Tibial artery (tissue), 4 donors: ENCODE measurements around the gene CDS1.

Experiments
- DNase-seq, 2 donors: peaks; one replicate each; pipeline ENCODE4 v3.0.0-alpha.2; 2019
- H3K27ac ChIP-seq, 2 donors: fragments of 200-600 bp; sonication (generic) in 1 of 2; 1 replicate in 1 of 2; 2 replicates in 1 of 2; pipeline ENCODE4 v1.5.1; 2018 to 2019; ENCODE audit warnings: mild to moderate bottlenecking in 1 of 2
- H3K27me3 ChIP-seq, 2 donors: fragments of 200-600 bp; sonication (generic) in 1 of 2; one replicate each; pipeline versions ENCODE4 v1.5.1 to v1.6.0; 2016 to 2019
- H3K36me3 ChIP-seq, 3 donors: fragments of 200-600 bp; sonication (generic) in 2 of 3; one replicate each; pipeline ENCODE4 v1.5.1; 2016 to 2019; ENCODE audit warnings: mild to moderate bottlenecking in 2 of 3
- H3K4me1 ChIP-seq, 4 donors: fragments of 200-600 bp; sonication (generic) in 2 of 4; 1 replicate in 3 of 4; 2 replicates in 1 of 4; pipeline ENCODE4 v1.5.1; 2016 to 2019
- H3K4me3 ChIP-seq, 2 donors: fragments of 200-600 bp; sonication (generic) in 1 of 2; 1 replicate in 1 of 2; 2 replicates in 1 of 2; pipeline ENCODE4 v1.5.1; 2018 to 2019; ENCODE audit warnings: mild to moderate bottlenecking in 2 of 2
- H3K9me3 ChIP-seq, 3 donors: fragments of 200-600 bp; sonication (generic) in 1 of 3; one replicate each; pipeline ENCODE4 v1.5.1; 2016 to 2019
- CTCF ChIP-seq, 2 experiments: fragments of 200-600 bp in 1 of 2; fragments of 450-650 bp in 1 of 2; IDR thresholded peaks; one replicate each; pipeline ENCODE4 v1.5.1; 2017 to 2019; ENCODE audit warnings: antibody characterized with exemption in 2 of 2, mild to moderate bottlenecking in 1 of 2, moderate library complexity in 1 of 2
- intact Hi-C: fragments of 100-400 bp; cut with DNase I; formaldehyde crosslinking; loops from one replicate; pipeline ENCODE4 v1.15.0; 2023; ENCODE audit warnings: low total_unique reads

CDS1 gene

GRCh38 chr4:84585251-84585650 lies 2.3 kb downstream of the CDS1 start:
- TF ChIP-seq CTCF (IDR thresholded peaks at IDR 0.05), result no peak
- intact Hi-C loops, result no loop called here
- no peak for DNase-seq
- Histone ChIP-seq H3K27ac (no peak overlapping the region), H3K9me3 (no peaks in the 10 kb centered on the region), H3K36me3 (no peaks in the 10 kb centered on the region), H3K27me3 (peaks cover 0 to 7% of the 10 kb centered on the region in 2 donors), H3K4me3 (no peak overlapping the region), H3K4me1 (peaks cover 0 to 17% (median 9%) of the 10 kb centered on the region in 4 donors)

- intact Hi-C loops, result no loop called here
- DNase-seq, result no peak
Measured at GRCh38 chr4:84594724-84595123, 11.8 kb downstream of the CDS1 start.

GRCh38 chr4:84596826-84597225 lies 13.9 kb downstream of the CDS1 start:
- no peak for DNase-seq
- H3K36me3 ChIP-seq, result no peaks in the 10 kb centered on the region
- no peaks in the 10 kb centered on the region for H3K27me3 ChIP-seq
- no peak overlapping the region for H3K4me3 ChIP-seq
- H3K9me3 ChIP-seq, result no peaks in the 10 kb centered on the region
- H3K4me1 ChIP-seq, result no peaks in the 10 kb centered on the region
- intact Hi-C loops, result no loop called here
- TF ChIP-seq CTCF (IDR thresholded peaks at IDR 0.05), result no peak
- H3K27ac ChIP-seq, result no peak overlapping the region

More at GRCh38 chr4:84594724-84595123, 11.8 kb downstream of the CDS1 start:
- TF ChIP-seq CTCF (IDR thresholded peaks at IDR 0.05), result no peak
- no peaks in the 10 kb centered on the region for H3K36me3 ChIP-seq
- H3K4me1 ChIP-seq, result no peaks in the 10 kb centered on the region
- H3K27me3 ChIP-seq, result no peaks in the 10 kb centered on the region
- H3K4me3 ChIP-seq, result no peak overlapping the region
- no peaks in the 10 kb centered on the region for H3K9me3 ChIP-seq
- no peak overlapping the region for H3K27ac ChIP-seq

GRCh38 chr4:84597450-84597849 lies 14.5 kb downstream of the CDS1 start:
- Histone ChIP-seq H3K9me3 (no peaks in the 10 kb centered on the region), H3K36me3 (no peaks in the 10 kb centered on the region), H3K4me1 (no peaks in the 10 kb centered on the region), H3K4me3 (no peak overlapping the region), H3K27me3 (no peaks in the 10 kb centered on the region), H3K27ac (no peak overlapping the region)
- intact Hi-C loops, result no loop called here
- no peak for DNase-seq
- TF ChIP-seq CTCF (IDR thresholded peaks at IDR 0.05), result no peak

- Histone ChIP-seq H3K36me3 (no peaks in the 10 kb centered on the region), H3K4me1 (no peaks in the 10 kb centered on the region), H3K4me3 (no peak overlapping the region), H3K9me3 (no peaks in the 10 kb centered on the region), H3K27ac (no peak overlapping the region), H3K27me3 (no peaks in the 10 kb centered on the region)
- no peak for TF ChIP-seq CTCF (IDR thresholded peaks at IDR 0.05)
- DNase-seq, result no peak
- intact Hi-C loops, result no loop called here
Measured at GRCh38 chr4:84606645-84607044, 23.7 kb downstream of the CDS1 start.

- Histone ChIP-seq H3K4me3 (no peak overlapping the region), H3K9me3 (no peaks in the 10 kb centered on the region), H3K27ac (no peak overlapping the region), H3K4me1 (no peaks in the 10 kb centered on the region), H3K36me3 (no peaks in the 10 kb centered on the region), H3K27me3 (no peaks in the 10 kb centered on the region)
- TF ChIP-seq CTCF (IDR thresholded peaks at IDR 0.05), result no peak
- no peak for DNase-seq
- intact Hi-C loops, result no loop called here
Measured at GRCh38 chr4:84611531-84611930, 28.6 kb downstream of the CDS1 start.
